GM13976 (cell line): ENCODE measurements around the gene SPAG9.

Experiments used
- DNase-seq: peaks from one replicate; pipeline ENCODE4 v3.0.0; 2012; ENCODE audit warnings: low spot score
- in situ Hi-C: fragments of 300-500 bp; cut with MboI; formaldehyde crosslinking; loops from one replicate; pipeline ENCODE4 v1.12.0; 2022; ENCODE audit warnings: low sequenced_read_pairs, mixed read lengths, inconsistent platforms; ENCODE audit not compliant: unreplicated experiment
- TF ChIP-seq, protein P1 (sequence below): IDR thresholded peaks from 2 replicates; pipeline ENCODE4 v1.5.1; 2012; ENCODE audit warnings: borderline replicate concordance, mild to moderate bottlenecking; ENCODE audit not compliant: insufficient read depth; ENCODE audit errors: extremely low read depth, missing control alignments, control extremely low read depth

Gene SPAG9

DNA sequence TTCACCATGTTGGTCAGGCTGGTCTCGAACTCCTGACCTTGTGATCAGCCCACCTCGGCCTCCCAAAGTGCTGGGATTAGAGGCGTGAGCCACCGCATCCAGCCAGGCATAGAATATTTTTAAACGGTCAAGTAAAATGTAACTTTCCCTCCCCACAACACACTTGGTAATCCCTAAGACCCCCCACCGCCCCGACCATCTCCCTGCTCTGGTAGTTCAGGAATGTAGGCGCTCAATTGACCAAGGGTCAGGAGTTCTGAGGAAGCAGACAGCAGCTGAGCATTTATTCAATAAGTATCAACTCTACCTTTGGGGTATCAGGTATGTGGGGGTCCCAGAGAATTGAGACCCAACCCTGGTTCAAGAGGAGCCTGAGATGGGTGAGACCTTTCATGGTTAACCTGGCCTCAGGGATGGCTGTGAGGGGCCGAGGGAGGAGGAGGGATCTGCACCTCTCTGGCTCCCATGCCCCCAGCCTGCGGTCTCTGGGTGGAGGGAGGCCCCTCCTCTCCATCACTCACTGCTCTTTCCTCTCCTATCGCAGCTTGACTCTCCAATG, 206.1 kb downstream of the SPAG9 start:
- TF ChIP-seq, protein P1, sequence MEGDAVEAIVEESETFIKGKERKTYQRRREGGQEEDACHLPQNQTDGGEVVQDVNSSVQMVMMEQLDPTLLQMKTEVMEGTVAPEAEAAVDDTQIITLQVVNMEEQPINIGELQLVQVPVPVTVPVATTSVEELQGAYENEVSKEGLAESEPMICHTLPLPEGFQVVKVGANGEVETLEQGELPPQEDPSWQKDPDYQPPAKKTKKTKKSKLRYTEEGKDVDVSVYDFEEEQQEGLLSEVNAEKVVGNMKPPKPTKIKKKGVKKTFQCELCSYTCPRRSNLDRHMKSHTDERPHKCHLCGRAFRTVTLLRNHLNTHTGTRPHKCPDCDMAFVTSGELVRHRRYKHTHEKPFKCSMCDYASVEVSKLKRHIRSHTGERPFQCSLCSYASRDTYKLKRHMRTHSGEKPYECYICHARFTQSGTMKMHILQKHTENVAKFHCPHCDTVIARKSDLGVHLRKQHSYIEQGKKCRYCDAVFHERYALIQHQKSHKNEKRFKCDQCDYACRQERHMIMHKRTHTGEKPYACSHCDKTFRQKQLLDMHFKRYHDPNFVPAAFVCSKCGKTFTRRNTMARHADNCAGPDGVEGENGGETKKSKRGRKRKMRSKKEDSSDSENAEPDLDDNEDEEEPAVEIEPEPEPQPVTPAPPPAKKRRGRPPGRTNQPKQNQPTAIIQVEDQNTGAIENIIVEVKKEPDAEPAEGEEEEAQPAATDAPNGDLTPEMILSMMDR, result no peak
- no peak for DNase-seq
- in situ Hi-C loops, result no loop called here

DNA sequence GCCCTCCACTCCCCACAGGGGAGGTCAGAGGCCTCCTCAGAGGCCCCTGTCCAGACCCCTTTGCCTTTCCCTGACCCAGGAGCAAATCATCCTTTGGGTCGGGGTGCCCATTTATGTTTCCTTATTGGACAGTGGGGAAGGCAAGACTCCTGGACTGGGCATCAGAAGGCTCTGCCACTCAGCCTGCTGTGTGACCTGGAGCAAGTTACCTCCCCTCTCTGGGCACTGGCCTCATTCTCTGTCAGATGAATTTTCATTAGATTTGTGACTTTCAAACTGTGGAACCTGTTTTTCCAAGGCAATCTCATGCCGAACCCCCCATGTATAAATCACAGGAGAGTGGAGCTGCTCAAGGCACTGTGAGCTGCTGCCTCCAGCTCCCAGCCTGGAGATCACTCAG, 207.5 kb downstream of the SPAG9 start:
- in situ Hi-C loops, result no loop called here
- TF ChIP-seq, protein P1, result no peak
- no peak for DNase-seq
